Germinal center (tissue), 1 donor: ENCODE results near the gene AKAIN1.
A peak's percentile ranks its signal among the peaks of the same experiment; 100 is the strongest.

Source experiments
- DNase-seq: peaks from one replicate; pipeline ENCODE4 v3.0.0; 2012; ENCODE audit warnings: mixed read lengths, low spot score

Gene AKAIN1

GRCh38 chr18:5159080-5159479, 38.0 kb downstream of the AKAIN1 start:
- no peak for DNase-seq

GRCh38 chr18:5158587-5158986, 38.5 kb downstream of the AKAIN1 start:
- no peak for DNase-seq

- DNase-seq = no peak
These were observed 38.9 kb downstream of the AKAIN1 start for GRCh38 chr18:5158172-5158571.

GRCh38 chr18:5155907-5156287, 41.2 kb downstream of the AKAIN1 start:
- DNase-seq = no peak

- DNase-seq = no peak
These were observed 41.7 kb downstream of the AKAIN1 start for GRCh38 chr18:5155218-5155906.

GRCh38 chr18:5152343-5153020, 44.6 kb downstream of the AKAIN1 start:
- DNase-seq = no peak

- no peak for DNase-seq
These were observed 46.2 kb downstream of the AKAIN1 start for GRCh38 chr18:5150894-5151293.

- DNase-seq = no peak
These were observed 51.0 kb downstream of the AKAIN1 start for GRCh38 chr18:5146093-5146492.

- no peak for DNase-seq
These were observed 51.8 kb downstream of the AKAIN1 start for GRCh38 chr18:5145168-5145825.

GRCh38 chr18:5144629-5145028, 52.4 kb downstream of the AKAIN1 start:
- DNase-seq = no peak

GRCh38 chr18:5142859-5143258, 54.2 kb downstream of the AKAIN1 start:
- no peak for DNase-seq

- no peak for DNase-seq
These were observed 54.9 kb downstream of the AKAIN1 start for GRCh38 chr18:5142131-5142530.

- no peak for DNase-seq
These were observed 59.8 kb downstream of the AKAIN1 start for GRCh38 chr18:5137261-5137660.

- no peak for DNase-seq
These were observed 64.1 kb downstream of the AKAIN1 start for GRCh38 chr18:5132987-5133386.

GRCh38 chr18:5122272-5122671, 74.8 kb downstream of the AKAIN1 start:
- DNase-seq = no peak

- DNase-seq = no peak
These were observed 86.8 kb downstream of the AKAIN1 start for GRCh38 chr18:5110266-5110665.

- DNase-seq = no peak
These were observed 89.1 kb downstream of the AKAIN1 start for GRCh38 chr18:5107988-5108387.

- no peak for DNase-seq
These were observed 90.3 kb downstream of the AKAIN1 start for GRCh38 chr18:5106730-5107129.

GRCh38 chr18:5104246-5104645, 92.8 kb downstream of the AKAIN1 start:
- no peak for DNase-seq

GRCh38 chr18:5103693-5104092, 93.4 kb downstream of the AKAIN1 start:
- no peak for DNase-seq

GRCh38 chr18:5103286-5103685, 93.8 kb downstream of the AKAIN1 start:
- DNase-seq = peak; percentile 5

- DNase-seq = no peak
These were observed 99.8 kb downstream of the AKAIN1 start for GRCh38 chr18:5097116-5097703.

GRCh38 chr18:5095239-5095638, 101.8 kb downstream of the AKAIN1 start:
- no peak for DNase-seq
